Thymus (tissue), 11 donors: ENCODE measurements around the gene BBIP1. TPM values are rescaled to one million over a fixed set of nuclear protein-coding genes. Genes with fewer than 3 reads are reported as not detected.

ENCODE experiments used
- DNase-seq, 9 donors: peaks; one replicate each; pipeline ENCODE4 v3.0.0-alpha.2; 2013; ENCODE audit warnings: low spot score in 9 of 9, low read depth in 6 of 9, missing footprints in 1 of 9
- H3K27ac ChIP-seq, 2 donors: one replicate each; pipeline ENCODE4 v1.5.1; 2013; ENCODE audit warnings: control low read depth in 1 of 2, low read depth in 1 of 2, low read length in 1 of 2, mild to moderate bottlenecking in 1 of 2, moderate library complexity in 1 of 2
- H3K27me3 ChIP-seq, 2 donors: one replicate each; pipeline ENCODE4 v1.5.1; 2013; ENCODE audit warnings: low read length in 1 of 2; ENCODE audit not compliant: control insufficient read depth in 2 of 2, insufficient read depth in 1 of 2
- H3K36me3 ChIP-seq, 2 donors: one replicate each; pipeline ENCODE4 v1.5.1; 2013; ENCODE audit warnings: low read length in 1 of 2, mild to moderate bottlenecking in 1 of 2, moderate library complexity in 1 of 2; ENCODE audit not compliant: control insufficient read depth in 2 of 2, insufficient read depth in 2 of 2
- H3K4me1 ChIP-seq, 2 donors: one replicate each; pipeline ENCODE4 v1.5.1; 2013; ENCODE audit warnings: low read length in 2 of 2; ENCODE audit not compliant: control insufficient read depth in 2 of 2, insufficient read depth in 2 of 2
- H3K4me3 ChIP-seq, 2 donors: one replicate each; pipeline ENCODE4 v1.5.1; 2013; ENCODE audit warnings: low read length in 2 of 2, control low read depth in 1 of 2, mild to moderate bottlenecking in 1 of 2
- H3K9me3 ChIP-seq, 2 donors: one replicate each; pipeline ENCODE4 v1.5.1; 2013; ENCODE audit warnings: low read length in 1 of 2, mild to moderate bottlenecking in 1 of 2; ENCODE audit not compliant: control insufficient read depth in 2 of 2, insufficient read depth in 1 of 2
- WGBS: extraction: QIAGEN DNeasy Blood & Tissue Kit; methylation state at CpG from one replicate; pipeline ENCODE4 v1.1.7; 2013; 5-methylcytosine and 5-hydroxymethylcytosine counted together
- polyA plus RNA-seq: library from polyadenylated mRNA; stranded (reverse); fragments of 200-250 nt; gene quantifications from one replicate; pipeline ENCODE4 v1.2.3, GENCODE V29; 2013
- total RNA-seq: library from RNA; stranded (reverse); fragments of 120-200 nt; gene quantifications from one replicate; pipeline ENCODE4 v1.2.4, GENCODE V29; 2013
- donor health status: healthy.

The BBIP1 gene
- total and polyA plus RNA-seq, 2 donors, result 25.2 to 43.4 TPM

DNA sequence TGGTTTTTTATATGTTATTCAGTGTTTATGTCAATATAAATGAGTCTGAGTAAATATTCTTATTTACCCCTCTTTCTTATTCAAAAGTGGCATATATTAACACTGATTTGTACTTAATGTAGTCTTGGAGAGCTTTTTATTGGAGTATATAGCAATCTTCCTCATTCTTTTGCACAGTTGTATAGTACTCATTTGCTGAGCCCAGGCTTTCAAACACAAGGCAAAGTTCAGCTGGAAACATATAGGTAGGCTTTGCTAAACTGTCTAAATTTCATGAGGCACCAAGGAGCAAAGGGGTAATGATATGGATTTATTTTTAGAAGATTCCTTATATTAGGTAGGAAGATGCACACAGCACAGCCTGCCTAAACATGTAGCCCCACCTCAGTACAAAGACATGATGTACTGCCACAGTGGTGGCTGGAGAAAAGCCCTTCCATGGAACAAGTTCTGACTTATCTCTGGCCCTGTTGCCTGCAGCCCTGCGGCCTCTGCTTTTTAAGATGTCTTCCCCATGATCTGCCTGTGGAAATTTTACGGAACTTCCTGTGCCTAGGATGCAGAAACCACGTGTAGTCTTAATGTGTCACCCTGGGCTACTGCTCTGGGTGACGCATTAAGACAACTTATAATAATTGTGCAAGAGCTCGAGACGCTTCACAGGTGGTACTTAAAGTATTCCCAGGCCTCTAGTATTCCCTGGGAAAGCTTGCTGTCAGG lies 56.9 kb downstream of the BBIP1 start:
- Histone ChIP-seq H3K4me3 (no peak overlapping the region), H3K27ac (peak overlapping the region; percentile 59 to 83)
- no peak for DNase-seq

GRCh38 chr10:110861476-110861875 lies 57.5 kb downstream of the BBIP1 start:
- Histone ChIP-seq H3K4me1 (peaks cover 76 to 92% of the 10 kb centered on the region in 2 donors), H3K9me3 (no peaks in the 10 kb centered on the region), H3K27ac (peak overlapping the region; percentile 95 to 97), H3K4me3 (no peak overlapping the region), H3K27me3 (no peaks in the 10 kb centered on the region), H3K36me3 (no peaks in the 10 kb centered on the region)
- 99% methylated on average over 2 of the region's 2 CpGs for whole genome bisulfite sequencing
- DNase-seq, result no peak

More for the DNA sequence above, 56.9 kb downstream of the BBIP1 start:
- 87% methylated on average over 6 of the region's 6 CpGs for WGBS
- H3K4me1 ChIP-seq, result peaks cover 77 to 97% of the 10 kb centered on the region in 2 donors
- no peaks in the 10 kb centered on the region for H3K36me3 ChIP-seq
- no peaks in the 10 kb centered on the region for H3K9me3 ChIP-seq
- no peaks in the 10 kb centered on the region for H3K27me3 ChIP-seq

GRCh38 chr10:110860576-110861241 lies 58.3 kb downstream of the BBIP1 start:
- H3K27me3 ChIP-seq, result no peaks in the 10 kb centered on the region
- H3K27ac ChIP-seq, result peak overlapping the region; percentile 95 to 97
- DNase-seq, result peak in 8 of 9 donors; percentile 56 to 91 (median 72)
- H3K4me3 ChIP-seq, result peak overlapping the region in 1 of 2 donors; percentile 6
- H3K36me3 ChIP-seq, result no peaks in the 10 kb centered on the region
- no peaks in the 10 kb centered on the region for H3K9me3 ChIP-seq
- 57% methylated on average over 7 of the region's 7 CpGs for WGBS
- peaks cover 72 to 84% of the 10 kb centered on the region in 2 donors for H3K4me1 ChIP-seq

DNA sequence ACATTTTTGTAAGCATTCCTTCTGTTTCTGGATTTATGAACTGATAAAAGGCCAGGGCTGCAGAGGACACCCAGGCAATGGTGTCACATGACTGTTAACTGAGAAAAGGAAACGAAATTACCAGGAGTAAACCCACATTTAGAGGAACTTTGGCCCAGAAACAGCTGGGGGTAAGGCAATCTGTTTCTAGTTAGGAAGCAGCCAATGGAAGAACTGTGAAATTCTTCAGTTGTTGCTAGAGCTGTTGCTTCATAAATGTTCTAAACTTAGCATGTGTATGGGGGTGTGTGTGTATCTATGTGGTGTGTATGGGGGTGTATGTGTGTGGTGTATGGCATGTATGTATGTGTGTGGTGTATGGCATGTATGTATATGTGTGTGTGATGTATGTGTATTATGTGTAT lies 59.0 kb downstream of the BBIP1 start:
- no peaks in the 10 kb centered on the region for H3K36me3 ChIP-seq
- 4% methylated on average over 1 of the region's 1 CpG for WGBS
- peak overlapping the region; percentile 95 to 97 for H3K27ac ChIP-seq
- no peaks in the 10 kb centered on the region for H3K9me3 ChIP-seq
- no peaks in the 10 kb centered on the region for H3K27me3 ChIP-seq
- peak in 1 of 9 donors; percentile 64 for DNase-seq
- no peak overlapping the region for H3K4me3 ChIP-seq
- H3K4me1 ChIP-seq, result peaks cover 64 to 81% of the 10 kb centered on the region in 2 donors

DNA sequence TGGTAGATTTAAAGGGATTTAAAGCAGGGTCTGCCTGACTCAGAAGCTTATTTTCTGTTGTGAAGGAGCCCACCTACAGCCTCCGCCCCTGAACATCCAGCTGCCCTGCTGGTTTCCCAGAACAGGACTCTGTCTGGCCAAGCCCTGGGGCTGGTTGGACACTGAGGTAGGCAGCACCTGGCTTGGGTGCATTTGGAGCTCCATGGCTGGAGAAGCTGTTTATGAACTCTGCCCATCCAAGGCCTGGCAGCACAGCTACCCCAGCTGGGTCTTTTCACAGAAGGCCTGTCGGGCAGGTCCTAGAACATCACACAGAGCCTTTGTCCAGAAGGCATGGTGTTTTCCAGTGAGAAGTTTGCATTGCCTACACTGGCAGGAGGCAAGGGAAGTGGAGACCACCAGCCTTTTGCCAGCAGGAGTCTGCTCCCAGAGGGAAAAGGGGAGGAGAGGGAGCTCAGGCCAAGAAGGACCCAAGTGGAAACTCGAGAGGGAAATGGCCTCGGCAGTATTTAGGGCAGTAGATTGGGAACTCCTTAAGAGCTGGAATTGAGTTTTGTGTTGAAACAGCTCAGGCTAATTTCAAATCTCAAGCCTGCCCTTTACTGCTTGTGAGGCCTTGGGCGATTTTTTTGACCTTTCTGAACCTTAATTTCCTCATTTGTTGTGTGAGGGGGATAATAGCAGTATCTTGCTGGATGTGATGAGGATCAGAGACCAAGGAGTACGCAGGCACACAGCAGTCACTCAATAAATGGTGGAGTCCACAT lies 59.6 kb downstream of the BBIP1 start:
- Histone ChIP-seq H3K4me3 (no peak overlapping the region), H3K36me3 (no peaks in the 10 kb centered on the region), H3K4me1 (peaks cover 59 to 79% of the 10 kb centered on the region in 2 donors), H3K27ac (peak overlapping the region; percentile 95 to 97), H3K27me3 (no peaks in the 10 kb centered on the region), H3K9me3 (no peaks in the 10 kb centered on the region)
- DNase-seq, result no peak
- WGBS, result 94% methylated on average over 6 of the region's 6 CpGs

- WGBS, result 65% methylated on average over 1 of the region's 1 CpG
- peaks cover 52 to 70% of the 10 kb centered on the region in 2 donors for H3K4me1 ChIP-seq
- H3K27ac ChIP-seq, result peak overlapping the region; percentile 86 to 95
- H3K9me3 ChIP-seq, result no peaks in the 10 kb centered on the region
- H3K27me3 ChIP-seq, result no peaks in the 10 kb centered on the region
- H3K36me3 ChIP-seq, result no peaks in the 10 kb centered on the region
- peak in 2 of 9 donors; percentile 30 to 69 for DNase-seq
- H3K4me3 ChIP-seq, result peak overlapping the region in 1 of 2 donors; percentile 11
These were observed 60.6 kb downstream of the BBIP1 start for GRCh38 chr10:110858297-110858934.

GRCh38 chr10:110857265-110858171 lies 61.5 kb downstream of the BBIP1 start:
- peak in 8 of 9 donors; percentile 66 to 94 (median 83) for DNase-seq
- peaks cover 45 to 68% of the 10 kb centered on the region in 2 donors for H3K4me1 ChIP-seq
- WGBS, result 34% methylated on average over 12 of the region's 12 CpGs

DNA sequence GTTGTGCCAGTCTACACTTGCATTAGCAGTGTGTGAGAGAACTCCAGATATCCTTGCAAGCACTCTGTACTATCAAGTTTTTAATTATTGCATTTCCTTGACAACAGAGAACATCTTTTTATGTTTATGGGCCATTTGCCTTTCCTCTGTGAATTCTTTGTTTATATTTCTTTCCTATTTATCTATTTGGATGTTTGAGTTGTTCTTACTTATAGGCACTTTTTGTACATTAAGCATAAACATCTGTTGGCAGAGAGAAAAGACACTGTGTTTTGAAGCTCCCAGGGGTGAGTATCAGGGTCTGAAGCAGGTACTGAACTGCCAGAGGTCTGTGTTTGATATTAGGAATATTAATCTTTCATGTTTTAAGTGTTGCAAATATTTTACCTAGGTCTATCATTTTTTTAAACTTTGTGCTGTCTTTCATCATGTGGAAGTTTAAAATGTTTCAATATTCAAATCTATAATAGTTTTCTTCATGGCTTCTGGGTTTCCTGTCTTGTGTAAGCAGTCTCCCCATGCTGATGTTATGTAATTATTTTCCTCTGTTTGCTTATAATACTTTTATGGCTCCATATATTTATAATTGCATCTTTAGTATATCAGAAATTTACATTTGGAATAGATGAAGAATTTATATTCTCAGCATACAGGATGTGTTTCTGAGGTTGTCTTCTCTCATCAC lies 64.9 kb downstream of the BBIP1 start:
- Histone ChIP-seq H3K27me3 (no peaks in the 10 kb centered on the region), H3K36me3 (no peaks in the 10 kb centered on the region), H3K4me1 (peaks cover 30 to 61% of the 10 kb centered on the region in 2 donors), H3K9me3 (no peaks in the 10 kb centered on the region), H3K27ac (no peak overlapping the region), H3K4me3 (no peak overlapping the region)
- DNase-seq, result no peak

More at GRCh38 chr10:110857265-110858171, 61.5 kb downstream of the BBIP1 start:
- peak overlapping the region; percentile 1 to 11 for H3K4me3 ChIP-seq
- no peaks in the 10 kb centered on the region for H3K9me3 ChIP-seq
- no peaks in the 10 kb centered on the region for H3K27me3 ChIP-seq
- H3K36me3 ChIP-seq, result no peaks in the 10 kb centered on the region
- peak overlapping the region; percentile 86 to 95 for H3K27ac ChIP-seq
